ENCODE data around the gene GREB1L.

- TF ChIP-seq, protein P1, sequence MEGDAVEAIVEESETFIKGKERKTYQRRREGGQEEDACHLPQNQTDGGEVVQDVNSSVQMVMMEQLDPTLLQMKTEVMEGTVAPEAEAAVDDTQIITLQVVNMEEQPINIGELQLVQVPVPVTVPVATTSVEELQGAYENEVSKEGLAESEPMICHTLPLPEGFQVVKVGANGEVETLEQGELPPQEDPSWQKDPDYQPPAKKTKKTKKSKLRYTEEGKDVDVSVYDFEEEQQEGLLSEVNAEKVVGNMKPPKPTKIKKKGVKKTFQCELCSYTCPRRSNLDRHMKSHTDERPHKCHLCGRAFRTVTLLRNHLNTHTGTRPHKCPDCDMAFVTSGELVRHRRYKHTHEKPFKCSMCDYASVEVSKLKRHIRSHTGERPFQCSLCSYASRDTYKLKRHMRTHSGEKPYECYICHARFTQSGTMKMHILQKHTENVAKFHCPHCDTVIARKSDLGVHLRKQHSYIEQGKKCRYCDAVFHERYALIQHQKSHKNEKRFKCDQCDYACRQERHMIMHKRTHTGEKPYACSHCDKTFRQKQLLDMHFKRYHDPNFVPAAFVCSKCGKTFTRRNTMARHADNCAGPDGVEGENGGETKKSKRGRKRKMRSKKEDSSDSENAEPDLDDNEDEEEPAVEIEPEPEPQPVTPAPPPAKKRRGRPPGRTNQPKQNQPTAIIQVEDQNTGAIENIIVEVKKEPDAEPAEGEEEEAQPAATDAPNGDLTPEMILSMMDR (IDR thresholded peaks at IDR 0.05; ENCODE audit: low read depth, low read length) = no peak
- no peak for TF ChIP-seq EZH2phosphoT487 (IDR thresholded peaks at IDR 0.05; ENCODE audit: low read depth)
Measured at GRCh38 chr18:21450913-21451312, 208.9 kb downstream of the GREB1L start.

Measured in OCI-LY3 (cell line).